K562 (cell line): ENCODE data around the gene KCNA2. TPM values are rescaled to one million over a fixed set of nuclear protein-coding genes. Genes with fewer than 3 reads are reported as not detected.

Experiments used
- ATAC-seq: fragments of 200-7000 bp; cut with Tn5 transposase; 3 replicates; pipeline ENCODE4 v1.9.1; 2020; ENCODE audit warnings: moderate library complexity
- BruUV-seq: library from RNA; stranded (reverse); fragments of 400-500 nt; replicated peaks from 2 replicates; lab custom pipeline; 2021; lab: Mats Ljungman, UMichigan
- CTCF ChIA-PET: fragments of 300-600 bp; formaldehyde crosslinking; extraction: SDS; loops from one replicate; lab custom pipeline; 2021; ENCODE audit warnings: low intra/inter-chr PET ratio; lab: Yijun Ruan, JAX
- POLR2A ChIA-PET: fragments of 300-600, 350-650 bp; sonication (Branson Sonifier 250); formaldehyde crosslinking; extraction: SDS; loops from one replicate; lab custom pipeline; 2021; ENCODE audit warnings: antibody characterized with exemption, inconsistent platforms; lab: Yijun Ruan, JAX
- DNase-seq, 4 experiments: peaks; one replicate each; pipeline versions ENCODE4 v3.0.0 to v3.0.0-alpha.2; 2011 to 2018; ENCODE audit warnings: low spot score in 3 of 4, mixed read lengths in 3 of 4; ENCODE audit errors: extremely low read depth in 1 of 4
- FAIRE-seq: peaks from 2 replicates; lab custom pipeline; 2011; peaks lifted over from hg19 to GRCh38; lab: Jason Lieb, UNC
- H2AFZ ChIP-seq: 2 replicates; pipeline ENCODE4 v1.6.0; 2011; ENCODE audit warnings: low read depth, low read length, control low read depth, inconsistent platforms
- H3K27ac ChIP-seq: fragments of 200-600 bp; 3 replicates; pipeline ENCODE4 v1.8.0; 2011; ENCODE audit warnings: low read depth, mild to moderate bottlenecking, control low read depth, inconsistent platforms, low read length, moderate library complexity, mixed read lengths; ENCODE audit errors: extremely low read depth
- H3K27me3 ChIP-seq, 2 experiments: fragments of 300-600 bp in 1 of 2; 2 replicates in 1 of 2; 3 replicates in 1 of 2; pipeline versions ENCODE4 v1.6.0 to v1.8.0; 2011; ENCODE audit warnings: inconsistent platforms in 2 of 2, low read length in 2 of 2, mild to moderate bottlenecking in 1 of 2, mixed read lengths in 1 of 2, moderate library complexity in 1 of 2; ENCODE audit not compliant: control insufficient read depth in 2 of 2, insufficient read depth in 2 of 2
- H3K36me3 ChIP-seq: fragments of 300-600 bp; 3 replicates; pipeline ENCODE4 v1.8.0; 2011; ENCODE audit warnings: mild to moderate bottlenecking, low read length, inconsistent platforms; ENCODE audit not compliant: control insufficient read depth, insufficient read depth
- H3K4me1 ChIP-seq, 2 experiments: fragments of 200-600 bp in 1 of 2; replicated peaks in 1 of 2; 2 replicates in 1 of 2; 3 replicates in 1 of 2; pipeline versions ENCODE4 v1.5.1 to v1.8.0; 2011; ENCODE audit warnings: inconsistent platforms in 2 of 2, low read length in 2 of 2, mild to moderate bottlenecking in 1 of 2, mixed read lengths in 1 of 2, moderate library complexity in 1 of 2; ENCODE audit not compliant: control insufficient read depth in 2 of 2, insufficient read depth in 2 of 2
- H3K4me2 ChIP-seq: 2 replicates; pipeline ENCODE4 v1.6.1; 2011; ENCODE audit warnings: low read length, control low read depth, inconsistent platforms, mixed read lengths; ENCODE audit not compliant: insufficient read depth
- H3K4me3 ChIP-seq: fragments of 200-600 bp; sonication (generic), shearing (Covaris generic); 2 replicates; pipeline ENCODE4 v1.5.1; 2016; ENCODE audit warnings: control low read depth, inconsistent platforms
- H3K79me2 ChIP-seq: fragments of 200-600 bp; 3 replicates; pipeline ENCODE4 v1.8.0; 2011; ENCODE audit warnings: low read length, inconsistent platforms; ENCODE audit not compliant: control insufficient read depth, insufficient read depth
- H3K9ac ChIP-seq, 2 experiments: 2 replicates each; pipeline versions ENCODE4 v1.6.0 to v1.6.1; 2011; ENCODE audit warnings: low read depth in 2 of 2, low read length in 2 of 2, control low read depth in 1 of 2, inconsistent platforms in 1 of 2, mild to moderate bottlenecking in 1 of 2, mixed read lengths in 1 of 2; ENCODE audit not compliant: insufficient read depth in 1 of 2
- H3K9me1 ChIP-seq: one replicate; pipeline ENCODE4 v1.6.0; 2011; ENCODE audit warnings: inconsistent platforms, mild to moderate bottlenecking, low read length, moderate library complexity; ENCODE audit not compliant: control insufficient read depth, insufficient read depth
- H3K9me3 ChIP-seq: replicated peaks from 2 replicates; pipeline ENCODE4 v1.5.1; 2011; ENCODE audit warnings: low read depth, low read length, inconsistent platforms; ENCODE audit not compliant: control insufficient read depth, insufficient read depth
- H4K20me1 ChIP-seq: replicated peaks from 2 replicates; pipeline ENCODE4 v1.6.1; 2011; ENCODE audit warnings: low read length, inconsistent platforms, mixed read lengths; ENCODE audit not compliant: control insufficient read depth, insufficient read depth
- CLOCK ChIP-seq: fragments of 250-450 bp; sonication (Bioruptor Pico); IDR thresholded peaks from 2 replicates; pipeline ENCODE4 v1.4.0; 2020; ENCODE audit warnings: mild to moderate bottlenecking, moderate library complexity, borderline replicate concordance
- CREB3 ChIP-seq: fragments of 450-650 bp; conservative IDR thresholded peaks from 2 replicates; pipeline ENCODE4 v1.6.1; 2016; ENCODE audit warnings: missing genetic modification characterization, low read depth, mild to moderate bottlenecking, missing compliant biosample characterization, moderate library complexity
- HNRNPL ChIP-seq: fragments of 200-400 bp; formaldehyde crosslinking; IDR thresholded peaks from 2 replicates; pipeline ENCODE4 v1.6.1; 2017; ENCODE audit warnings: low read depth, mild to moderate bottlenecking, low read length
- JUNB ChIP-seq: fragments of 450-650 bp; formaldehyde crosslinking; conservative IDR thresholded peaks from 2 replicates; pipeline ENCODE4 v1.4.0; 2020; ENCODE audit warnings: mild to moderate bottlenecking
- MCM5 ChIP-seq: fragments of 450-650 bp; IDR thresholded peaks from 2 replicates; pipeline ENCODE4 v1.6.1; 2016; ENCODE audit warnings: low read depth
- MCM7 ChIP-seq, 2 experiments: fragments of 450-650 bp; IDR thresholded peaks; 2 replicates each; pipeline ENCODE4 v1.6.1; 2016 to 2018
- MED1 ChIP-seq: sonication (generic); formaldehyde crosslinking; IDR thresholded peaks from 2 replicates; pipeline ENCODE4 v1.8.1; 2023; ENCODE audit warnings: missing genetic modification reagents, borderline replicate concordance
- XRCC4 ChIP-seq: IDR thresholded peaks from one replicate; pipeline ENCODE4 v1.6.1; 2011; ENCODE audit not compliant: insufficient read depth, insufficient read length; ENCODE audit errors: extremely low read depth
- ZBTB33 ChIP-seq: sonication (generic); formaldehyde crosslinking; IDR thresholded peaks from 2 replicates; pipeline ENCODE4 v1.8.1; 2023; ENCODE audit warnings: mild to moderate bottlenecking, missing genetic modification reagents
- ZBTB9 ChIP-seq: fragments of 450-650 bp; formaldehyde crosslinking; IDR thresholded peaks from 2 replicates; pipeline ENCODE4 v1.4.0; 2020; ENCODE audit warnings: mild to moderate bottlenecking, moderate library complexity
- ZFX ChIP-seq: sonication (generic); formaldehyde crosslinking; IDR thresholded peaks from 2 replicates; pipeline ENCODE4 v1.8.0; 2022; ENCODE audit warnings: mild to moderate bottlenecking, missing genetic modification reagents, moderate library complexity
- WGBS: fragments of 100-300 bp; shearing (Covaris generic); methylation state at CpG from one replicate; pipeline ENCODE4 v1.1.6; 2016; ENCODE audit warnings: low coverage, mixed read lengths; ENCODE audit not compliant: insufficient coverage; ENCODE audit errors: missing lambda C conversion rate; 5-methylcytosine and 5-hydroxymethylcytosine counted together
- in situ Hi-C: fragments of 300-500 bp; cut with MboI; formaldehyde crosslinking; loops from 4 replicates; pipeline ENCODE4 v1.15.0; 2018; ENCODE audit warnings: inconsistent platforms, mixed read lengths
- intact Hi-C: fragments of 100-400 bp; cut with micrococcal nuclease; formaldehyde crosslinking; loops from 2 replicates; pipeline ENCODE4 v1.14.2; 2022
- polyA plus RNA-seq, 8 experiments: library from polyadenylated mRNA; depleted of rRNA in 4 of 8; stranded (reverse) in 5 of 8; unstranded in 3 of 8; fragments of >200 nt; fragmentation: Nextera tagmentation in 2 of 8; fragmentation: Illumina TruSeq in 1 of 8; extraction: Ambion mirVana in 2 of 8; extraction: Trizol in 1 of 8; gene quantifications; 2 replicates each; pipeline versions ENCODE4 v1.2.1 to v1.2.3, GENCODE V29; 2011 to 2014; ENCODE audit warnings: inconsistent platforms in 1 of 8, missing spikeins in 1 of 8
- total RNA-seq, 7 experiments: library from RNA; depleted of rRNA in 6 of 7; stranded (reverse); fragments of >200 nt in 6 of 7; fragmentation: Illumina TruSeq in 2 of 7; extraction: Trizol in 2 of 7; gene quantifications; 2 replicates each; pipeline versions ENCODE4 v1.2.1 to v1.2.3, GENCODE V29; 2011 to 2021; ENCODE audit warnings: low replicate concordance in 1 of 7

KCNA2 gene
- total and polyA plus RNA-seq, 9 of the 15 experiments (the other 6 are each of a cell fraction or from before 2014, with no cell fraction given) = not detected

GRCh38 chr1:110650609-110651008 is 44.5 kb upstream of the KCNA2 start:
- Histone ChIP-seq H3K27me3 (no peaks in the 10 kb centered on the region), H3K4me1 (no peaks in the 10 kb centered on the region), H3K36me3 (no peaks in the 10 kb centered on the region), H3K4me3 (no peak overlapping the region), H2AFZ (no peak overlapping the region), H3K9me1 (no peaks in the 10 kb centered on the region), H3K9ac (no peak overlapping the region), H4K20me1 (no peaks in the 10 kb centered on the region), H3K9me3 (no peaks in the 10 kb centered on the region), H3K4me2 (no peak overlapping the region), H3K79me2 (no peaks in the 10 kb centered on the region), H3K27ac (no peak overlapping the region)
- POLR2A ChIA-PET = interaction anchor here (0.7 kb wide), 1 partner anchor 173 kb away, joined by 3 read pairs; no protein-coding TSS in a partner anchor
- no peak for ATAC-seq
- no peak for DNase-seq
- FAIRE-seq = no peak
- no TSS peak for BruUV-seq
- in situ Hi-C loops = no loop called here
- WGBS = 0% methylated on average over 2 of the region's 2 CpGs
- intact Hi-C loops = no loop called here
- CTCF ChIA-PET = no interaction called here
- TF ChIP-seq CREB3 (tag) (no peak), ZFX (CRISPR knock-in tag) (no peak), MED1 (CRISPR knock-in tag) (no peak), ZBTB9 (no peak), JUNB (CRISPR knock-in tag) (no peak), ZBTB33 (CRISPR knock-in tag) (no peak), MCM5 (no peak), HNRNPL (no peak), CLOCK (CRISPR knock-in tag) (no peak), MCM7 (IDR thresholded peaks at IDR 0.05) (no peak), XRCC4 (no peak)
